Epithelial cell of prostate (primary cell): Measurements from ENCODE around the gene HOXA11.

ENCODE experiments used
- DNase-seq: peaks from one replicate; pipeline ENCODE4 v3.0.0-alpha.2; 2011; ENCODE audit warnings: low read depth, low spot score
- H3K27ac ChIP-seq: fragments of 450-650 bp; 2 replicates; pipeline ENCODE4 v1.5.1; 2017; ENCODE audit warnings: mild to moderate bottlenecking

Gene HOXA11

GRCh38 chr7:27185013-27185853, at the start of gene HOXA11:
HOXA11 (minus strand) TSS chr7:27185232; CDS start chr7:27185144, 88 bp downstream.
- peak; percentile 98 for DNase-seq
- H3K27ac ChIP-seq: peak within 1 kb of the TSS; percentile 90

- H3K27ac ChIP-seq: no peak overlapping the region
- no peak for DNase-seq
Observed at GRCh38 chr7:27229448-27229847, 44.4 kb upstream of the HOXA11 start.

- no peak for DNase-seq
- H3K27ac ChIP-seq: no peak overlapping the region
Observed at GRCh38 chr7:27224983-27225934, 40.2 kb upstream of the HOXA11 start.

- DNase-seq: no peak
- H3K27ac ChIP-seq: no peak overlapping the region
Observed at GRCh38 chr7:27223941-27224575, 39.0 kb upstream of the HOXA11 start.

GRCh38 chr7:27221201-27221797, 36.3 kb upstream of the HOXA11 start:
- no peak overlapping the region for H3K27ac ChIP-seq

GRCh38 chr7:27220440-27220955, 35.5 kb upstream of the HOXA11 start:
- no peak for DNase-seq
- no peak overlapping the region for H3K27ac ChIP-seq

More at GRCh38 chr7:27221201-27221797, 36.3 kb upstream of the HOXA11 start:
- DNase-seq: no peak

- DNase-seq: no peak
- H3K27ac ChIP-seq: no peak overlapping the region
Observed at GRCh38 chr7:27219821-27220220, 34.8 kb upstream of the HOXA11 start.

GRCh38 chr7:27217951-27218350, 32.9 kb upstream of the HOXA11 start:
- no peak overlapping the region for H3K27ac ChIP-seq
- no peak for DNase-seq

- H3K27ac ChIP-seq: no peak overlapping the region
- DNase-seq: no peak
Observed at GRCh38 chr7:27215356-27215755, 30.3 kb upstream of the HOXA11 start.

- DNase-seq: no peak
- no peak overlapping the region for H3K27ac ChIP-seq
Observed at GRCh38 chr7:27214239-27214950, 29.4 kb upstream of the HOXA11 start.

GRCh38 chr7:27213433-27214238, 28.6 kb upstream of the HOXA11 start:
- H3K27ac ChIP-seq: no peak overlapping the region
- no peak for DNase-seq

GRCh38 chr7:27212497-27213432, 27.7 kb upstream of the HOXA11 start:
- DNase-seq: no peak

GRCh38 chr7:27211764-27212204, 26.8 kb upstream of the HOXA11 start:
- no peak for DNase-seq
- no peak overlapping the region for H3K27ac ChIP-seq

More at GRCh38 chr7:27212497-27213432, 27.7 kb upstream of the HOXA11 start:
- no peak overlapping the region for H3K27ac ChIP-seq

- H3K27ac ChIP-seq: no peak overlapping the region
- DNase-seq: no peak
Observed at GRCh38 chr7:27211084-27211446, 26.0 kb upstream of the HOXA11 start.

- no peak for DNase-seq
Observed at GRCh38 chr7:27210441-27211083, 25.5 kb upstream of the HOXA11 start.

GRCh38 chr7:27209933-27210440, 25.0 kb upstream of the HOXA11 start:
- no peak for DNase-seq
- no peak overlapping the region for H3K27ac ChIP-seq

More at GRCh38 chr7:27210441-27211083, 25.5 kb upstream of the HOXA11 start:
- no peak overlapping the region for H3K27ac ChIP-seq

GRCh38 chr7:27208998-27209397, 24.0 kb upstream of the HOXA11 start:
- DNase-seq: no peak
- H3K27ac ChIP-seq: no peak overlapping the region
